ENCODE measurements around the gene GALNT7.
A peak's percentile ranks its signal among the peaks of the same experiment; 100 is the strongest.
"Not testable (repeated sequence)": the region's sequence is repeated elsewhere in the genome, so short reads cannot be mapped to it uniquely, and the experiment has no call there.

The GALNT7 gene

GRCh38 chr4:173167758-173168395 is 734 bp upstream of the GALNT7 start:
- peak; percentile 7 for DNase-seq

- DNase-seq: no peak
Measured at GRCh38 chr4:173169178-173169427, 492 bp downstream of the GALNT7 start.

- peak; percentile 45 for DNase-seq
Measured at GRCh38 chr4:173169428-173170181, 994 bp downstream of the GALNT7 start.

- DNase-seq: no peak
Measured at GRCh38 chr4:173170182-173170778, 1.7 kb downstream of the GALNT7 start.

- no peak for DNase-seq
Measured at GRCh38 chr4:173171098-173171497, 2.5 kb downstream of the GALNT7 start.

GRCh38 chr4:173171987-173172386 is 3.4 kb downstream of the GALNT7 start:
- DNase-seq: no peak

- no peak for DNase-seq
Measured at GRCh38 chr4:173174184-173174583, 5.6 kb downstream of the GALNT7 start.

GRCh38 chr4:173174594-173175012 is 6.0 kb downstream of the GALNT7 start:
- no peak for DNase-seq

GRCh38 chr4:173176010-173176409 is 7.4 kb downstream of the GALNT7 start:
- no peak for DNase-seq

- DNase-seq: no peak
Measured at GRCh38 chr4:173177232-173177631, 8.6 kb downstream of the GALNT7 start.

GRCh38 chr4:173178144-173178543 is 9.5 kb downstream of the GALNT7 start:
- no peak for DNase-seq

- no peak for DNase-seq
Measured at GRCh38 chr4:173181848-173182247, 13.2 kb downstream of the GALNT7 start.

GRCh38 chr4:173182403-173182802 is 13.8 kb downstream of the GALNT7 start:
- DNase-seq: no peak

GRCh38 chr4:173183659-173184247 is 15.1 kb downstream of the GALNT7 start:
- DNase-seq: not testable (repeated sequence)

GRCh38 chr4:173185847-173186510 is 17.4 kb downstream of the GALNT7 start:
- DNase-seq: no peak

GRCh38 chr4:173187732-173188131 is 19.1 kb downstream of the GALNT7 start:
- DNase-seq: no peak

- no peak for DNase-seq
Measured at GRCh38 chr4:173188648-173189047, 20.0 kb downstream of the GALNT7 start.

- no peak for DNase-seq
Measured at GRCh38 chr4:173189117-173189693, 20.6 kb downstream of the GALNT7 start.

- no peak for DNase-seq
Measured at GRCh38 chr4:173191623-173192041, 23.0 kb downstream of the GALNT7 start.

- no peak for DNase-seq
Measured at GRCh38 chr4:173192375-173193162, 24.0 kb downstream of the GALNT7 start.

- no peak for DNase-seq
Measured at GRCh38 chr4:173194157-173194556, 25.5 kb downstream of the GALNT7 start.

- no peak for DNase-seq
Measured at GRCh38 chr4:173195109-173195508, 26.5 kb downstream of the GALNT7 start.

All from activated effector memory CD4-positive, alpha-beta T cell treated with Interleukin-2 at 50 U/mL for 16 hours (primary cell).